GM19035 (cell line): ENCODE measurements around the gene LYL1.
"Not testable (repeated sequence)": the region's sequence is repeated elsewhere in the genome, so short reads cannot be mapped to it uniquely, and the experiment has no call there.

ENCODE experiments used
- ATAC-seq: cut with Tn5 transposase; IDR thresholded peaks from one replicate; pipeline ENCODE4 v1.9.1; 2021; ENCODE audit not compliant: unreplicated experiment

Gene LYL1

DNA sequence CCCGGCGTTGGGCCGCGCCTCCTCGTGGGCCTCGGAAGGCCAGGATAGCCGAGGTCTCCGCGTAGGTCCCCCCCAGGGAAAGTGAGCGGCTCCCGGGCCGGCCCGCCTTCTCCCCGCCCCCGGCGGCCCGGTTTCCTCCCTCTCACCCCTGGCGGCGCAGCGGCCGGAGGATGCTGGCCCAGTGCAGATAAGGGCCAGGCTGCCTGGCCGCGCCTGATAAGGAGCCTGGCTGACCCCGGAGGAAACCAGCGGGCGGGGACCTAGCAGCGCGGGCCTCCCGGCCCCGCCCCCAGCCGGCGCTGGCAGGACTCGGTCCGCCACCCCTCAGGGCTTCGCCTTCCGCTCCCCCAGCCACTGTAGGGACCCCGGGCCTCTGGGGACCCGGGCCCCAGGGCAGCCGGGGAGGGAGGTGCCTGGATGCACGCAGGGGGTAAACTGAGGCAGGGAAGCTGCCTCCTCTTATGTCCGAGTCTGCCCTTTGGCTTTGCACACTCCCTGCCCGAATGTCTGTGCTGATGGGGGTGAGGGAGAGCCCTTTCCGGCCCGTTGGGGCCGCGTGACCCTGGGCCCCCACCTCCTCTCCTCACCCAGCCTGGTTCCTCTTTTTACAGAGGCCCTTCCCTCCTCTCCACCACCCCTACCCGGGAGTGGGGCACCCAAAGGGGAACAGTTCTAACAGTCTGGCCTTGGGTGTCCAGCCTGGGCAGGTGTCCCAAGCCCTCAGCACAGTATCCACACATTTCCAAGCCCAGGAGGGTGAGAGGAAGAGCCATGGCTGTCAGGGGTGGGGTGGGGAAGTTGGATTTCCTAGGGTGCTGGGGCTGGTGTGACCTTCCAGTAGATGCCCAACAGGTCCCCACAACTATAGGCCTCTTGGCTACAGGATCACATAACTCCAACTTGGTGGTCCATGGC lies at the start of gene LYL1:
Gene LYL1, minus strand, starts transcription at position 193 of the 915 bp plus-strand sequence. CDS start 1,687 bp downstream, outside the sequence.
- ATAC-seq, result peak; percentile 38

DNA sequence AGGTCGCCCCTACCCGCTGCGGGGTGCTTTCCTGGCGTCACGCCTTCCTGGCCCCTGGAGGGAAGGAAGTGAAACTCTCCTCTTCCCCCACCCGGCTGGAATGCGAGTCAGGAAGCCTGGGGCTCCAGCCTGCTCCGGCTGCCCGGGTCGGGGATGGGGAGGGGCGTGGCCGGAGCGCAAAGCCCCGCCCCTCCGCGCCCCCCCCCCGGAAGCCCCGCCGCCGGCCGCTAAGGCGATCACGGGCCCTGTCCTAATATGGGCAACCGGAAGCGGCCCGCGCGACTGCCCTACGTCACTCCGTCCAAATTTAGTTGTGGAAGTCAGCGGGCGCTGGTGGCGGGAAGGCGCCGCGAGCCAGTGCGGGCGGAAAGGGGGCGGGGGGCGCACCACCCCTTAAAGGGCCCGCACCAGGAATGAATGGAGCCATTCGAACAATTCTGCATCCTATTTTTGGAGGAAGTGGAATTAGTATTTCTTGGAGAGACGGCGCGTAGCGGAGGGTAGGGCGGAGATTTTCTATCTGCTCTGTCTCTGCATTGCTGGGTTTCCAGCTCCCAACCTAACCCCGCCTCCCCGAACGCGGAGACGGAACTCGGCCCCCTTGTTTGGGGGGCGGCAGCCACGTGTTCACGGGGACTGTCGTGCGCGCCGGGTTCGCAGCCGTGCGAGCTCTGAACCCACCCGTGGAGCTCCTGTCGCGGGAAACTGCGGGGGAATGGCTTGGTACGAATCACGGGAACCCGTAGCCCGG lies 49.1 kb upstream of the LYL1 start:
- ATAC-seq, result peak; percentile 43

DNA sequence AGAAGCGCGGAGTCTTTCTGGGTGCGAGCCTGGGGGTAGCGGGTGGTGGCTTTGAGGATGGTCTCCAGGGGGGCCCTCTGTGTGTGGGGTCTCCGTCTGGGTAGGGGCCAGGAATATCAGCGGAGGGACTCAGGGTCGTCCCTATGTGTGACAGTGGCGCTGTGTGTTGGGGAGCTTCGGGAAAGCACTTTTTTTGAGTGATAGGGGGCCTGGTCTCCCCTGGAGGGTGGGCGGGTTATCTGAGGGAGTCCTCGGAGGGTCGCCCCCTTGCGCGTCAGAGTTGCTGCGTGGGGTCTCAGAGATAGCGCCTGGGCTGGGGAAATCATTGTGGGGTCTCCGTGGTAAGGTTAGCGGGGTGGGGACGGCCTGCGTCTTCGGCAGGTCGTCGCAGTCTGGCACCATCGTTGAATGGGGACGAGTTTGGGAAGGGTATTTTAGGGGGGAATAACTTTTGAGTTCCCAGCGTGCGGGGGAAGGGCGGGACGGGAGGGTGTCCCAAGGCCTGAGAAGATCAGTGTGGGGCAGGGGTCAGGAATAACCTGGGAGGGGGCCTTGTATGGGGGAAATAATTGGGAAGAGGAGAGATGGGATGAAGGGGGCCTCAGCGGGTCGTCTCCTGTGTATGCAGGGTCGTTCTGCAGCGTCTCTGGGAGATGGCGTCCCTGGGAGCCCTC lies 48.4 kb upstream of the LYL1 start:
- peak; percentile 1 for ATAC-seq

DNA sequence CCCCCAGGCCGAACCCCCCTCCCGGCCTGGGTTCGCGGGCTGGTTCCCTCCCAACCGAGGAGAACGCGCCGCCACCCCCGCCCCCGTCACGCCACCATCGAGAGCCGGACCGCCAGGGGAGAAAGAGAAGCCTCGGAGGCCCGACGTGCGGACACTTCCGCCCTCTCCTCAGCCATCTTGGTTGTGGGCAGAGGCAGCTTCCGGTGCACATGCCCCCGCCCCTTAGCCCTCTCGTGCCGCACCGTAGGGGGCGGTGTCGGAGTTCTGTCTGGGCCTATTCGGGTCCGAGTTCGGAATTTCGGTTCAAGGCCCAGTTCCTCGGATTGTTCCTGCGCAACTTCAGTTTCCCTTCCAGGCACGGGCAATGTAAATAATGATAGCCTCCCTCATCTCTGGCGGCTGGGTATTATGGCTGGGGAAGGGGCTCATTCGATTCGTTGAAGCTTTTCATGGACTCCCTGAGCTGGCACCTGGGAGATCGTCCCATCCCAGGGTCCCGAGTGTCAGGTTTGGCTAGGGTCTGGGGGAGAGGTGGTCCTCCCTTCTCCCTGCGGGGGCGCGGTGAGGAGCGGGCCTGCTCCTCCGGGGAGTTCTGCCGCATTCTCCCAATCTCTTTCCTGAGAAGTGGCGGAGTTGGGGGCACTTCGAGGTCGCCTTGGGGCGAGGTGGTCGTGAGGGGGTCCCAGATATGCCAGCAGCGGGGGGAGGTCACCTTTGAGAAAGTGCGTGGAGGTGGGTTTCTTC lies 47.7 kb upstream of the LYL1 start, which contains the start of the genes IER2 and STX10:
Gene IER2, plus strand, starts transcription at position 225 of the 744 bp plus-strand sequence. CDS start 2,776 bp downstream, outside the sequence.
Gene STX10, minus strand, starts transcription at position 189 of the 744 bp plus-strand sequence. CDS start 202 bp downstream, outside the sequence.
- ATAC-seq, result peak; percentile 38

DNA sequence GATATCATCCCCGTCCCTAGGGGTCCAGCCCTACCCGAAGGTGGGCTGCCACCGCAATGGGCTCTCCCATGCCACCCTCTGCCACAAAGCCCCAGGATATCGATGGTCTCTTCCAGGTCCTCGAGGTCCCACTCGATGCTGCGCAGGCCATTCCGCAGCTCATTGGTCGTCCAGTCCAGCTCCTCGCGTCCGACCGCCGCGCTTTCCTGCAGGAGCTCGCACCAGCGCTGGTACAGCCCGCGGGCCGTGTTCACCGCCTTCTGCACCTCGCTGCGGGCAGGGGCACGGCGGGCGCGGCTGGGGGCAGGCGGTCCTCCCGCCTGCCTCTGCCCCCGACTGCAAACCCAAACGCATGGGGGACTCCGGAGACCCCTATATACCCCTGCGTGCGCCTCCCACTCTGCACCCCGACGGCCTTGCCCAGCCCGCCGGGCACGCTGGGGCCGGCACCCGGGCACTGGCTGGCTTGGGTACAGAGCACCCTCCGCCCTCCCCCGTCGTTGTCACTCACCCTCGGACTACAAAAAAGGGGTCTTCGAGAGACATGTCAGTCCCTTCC lies 47.0 kb upstream of the LYL1 start:
- peak; percentile 1 for ATAC-seq

DNA sequence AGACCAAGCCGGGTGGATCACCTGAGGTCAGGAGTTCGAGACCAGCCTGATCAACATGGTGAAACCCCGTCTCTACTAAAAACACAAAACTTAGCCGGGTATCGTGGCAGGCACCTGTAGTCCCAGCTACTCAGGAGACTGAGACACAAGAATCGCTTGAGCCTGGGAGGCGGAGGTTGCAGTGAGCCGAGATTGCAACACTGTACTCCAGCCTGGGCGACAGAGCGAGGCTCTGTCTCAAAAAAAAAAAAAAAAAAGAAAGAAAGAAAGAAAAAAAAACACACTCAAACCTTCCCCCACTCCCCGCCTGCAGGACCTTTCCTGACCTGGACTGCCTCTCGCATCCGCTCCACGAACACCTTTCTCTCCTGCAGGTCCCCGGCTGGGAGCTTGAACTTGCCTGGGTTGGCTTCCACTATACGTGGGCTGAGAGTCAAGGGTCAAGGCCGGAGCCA lies 46.5 kb upstream of the LYL1 start:
- ATAC-seq, result not testable (repeated sequence)

DNA sequence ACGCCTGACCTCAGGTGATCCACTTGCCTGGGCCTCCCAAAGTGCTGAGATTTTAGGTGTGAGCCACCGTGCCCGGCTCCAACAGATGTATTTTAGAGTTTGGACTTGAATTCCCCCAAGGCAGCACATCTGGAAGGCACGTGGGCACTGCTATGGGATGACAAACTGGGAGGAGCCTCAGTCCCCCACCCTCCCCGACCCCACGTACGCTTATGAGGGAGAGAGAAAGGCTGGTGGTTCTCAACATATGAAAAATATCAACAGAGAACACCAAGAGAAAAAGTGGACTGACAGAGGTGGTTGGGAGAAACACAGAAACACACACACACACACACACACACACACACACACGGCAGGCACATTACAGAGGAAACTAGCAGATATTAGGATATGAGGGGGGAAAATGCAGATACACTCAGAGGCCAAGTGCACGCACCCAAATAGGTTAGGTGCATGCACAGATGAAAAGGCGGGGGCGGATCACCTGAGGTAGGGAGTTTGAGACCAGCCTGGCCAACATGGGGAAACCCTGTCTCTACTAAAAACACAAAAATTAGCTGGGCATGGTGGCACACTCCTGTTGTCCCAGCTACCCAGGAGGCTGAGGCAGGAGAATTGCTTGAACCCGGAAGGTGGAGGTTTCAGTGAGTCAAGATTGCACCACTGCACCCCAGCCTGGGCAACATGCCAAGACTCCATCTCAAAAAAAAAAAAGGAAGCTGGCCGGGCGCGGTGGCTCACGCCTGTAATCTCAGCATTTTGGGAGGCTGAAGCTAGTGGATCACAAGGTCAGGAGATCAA lies 44.3 kb upstream of the LYL1 start:
- ATAC-seq, result no peak

DNA sequence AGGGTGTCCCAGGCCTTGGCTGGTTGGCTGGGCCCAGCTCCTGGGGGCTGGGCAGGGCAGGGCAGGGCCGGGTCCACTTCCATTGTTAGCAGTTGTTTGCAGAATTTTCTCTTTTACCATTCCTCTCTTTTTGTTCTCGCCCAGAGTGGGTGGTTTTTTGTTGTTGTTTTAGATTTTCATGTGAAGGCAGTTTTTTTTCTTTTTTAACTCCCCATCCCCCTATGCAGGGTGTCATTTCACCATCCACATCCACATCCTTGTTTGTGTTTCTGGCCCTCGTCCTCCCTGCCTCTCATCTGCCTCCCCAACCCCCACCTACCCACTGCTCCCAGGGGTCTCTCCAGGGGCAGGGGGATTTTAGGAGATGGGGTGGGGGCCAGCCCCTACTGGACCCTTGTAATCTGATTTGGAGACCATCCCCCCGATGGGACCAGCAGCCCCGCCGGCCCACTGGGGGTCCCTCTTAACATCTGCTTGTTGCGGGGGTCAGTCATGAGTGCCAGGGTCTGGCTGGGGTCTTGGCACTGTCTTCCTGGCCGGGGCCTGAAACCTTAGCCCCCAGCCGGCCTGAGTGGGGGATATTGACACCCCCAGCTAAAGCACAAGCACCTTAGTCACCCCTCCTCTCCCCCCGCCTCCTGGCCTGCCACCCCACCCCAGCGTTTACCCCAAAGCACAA lies 37.1 kb upstream of the LYL1 start:
- ATAC-seq, result no peak

DNA sequence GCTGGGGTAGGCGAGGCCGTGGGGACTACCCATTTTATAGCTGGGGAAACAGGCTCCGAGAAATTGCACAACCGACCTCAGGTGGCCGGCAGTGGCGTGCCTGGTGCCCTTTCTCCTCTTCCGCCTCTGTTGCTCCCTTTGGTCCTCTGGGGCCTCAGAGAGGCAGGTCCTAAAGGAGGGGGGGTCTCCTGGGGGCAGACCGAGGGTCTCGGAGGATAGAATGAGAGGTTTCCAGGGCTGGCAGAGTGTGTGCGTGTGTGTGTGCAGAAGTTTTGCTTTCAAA lies 36.2 kb upstream of the LYL1 start:
- no peak for ATAC-seq

DNA sequence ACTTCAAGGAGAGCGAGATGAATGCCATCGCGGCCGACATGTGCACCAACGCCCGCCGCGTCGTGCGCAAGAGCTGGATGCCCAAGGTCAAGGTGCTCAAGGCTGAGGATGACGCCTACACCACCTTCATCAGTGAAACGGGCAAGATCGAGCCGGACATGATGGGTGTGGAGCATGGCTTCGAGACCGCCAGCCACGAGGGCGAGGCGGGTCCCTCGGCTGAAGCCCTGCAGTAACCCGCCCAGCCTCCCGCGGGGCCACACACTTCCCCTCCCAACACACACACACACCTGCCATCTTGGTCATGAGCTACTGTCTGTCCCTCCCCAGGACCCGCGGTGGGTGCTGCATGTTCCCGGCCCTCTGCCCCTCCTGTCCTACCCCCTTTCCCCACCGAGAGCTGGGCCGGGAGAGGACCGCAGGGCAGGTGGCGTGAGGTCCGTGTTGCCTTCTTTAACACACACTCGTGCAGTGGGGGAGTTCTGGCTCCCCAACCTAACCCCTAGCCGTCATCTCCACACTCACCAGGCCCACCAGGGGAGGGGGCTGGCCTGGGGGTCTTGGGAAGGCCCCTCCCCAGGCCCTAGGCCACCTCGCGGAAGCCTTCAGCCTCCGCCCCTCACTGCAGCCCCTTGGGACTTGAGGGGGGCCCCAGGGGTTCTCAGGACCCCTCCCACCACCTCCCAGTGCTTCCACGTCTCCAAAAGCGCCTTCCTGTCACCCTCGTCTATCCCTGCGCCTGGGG lies 35.7 kb upstream of the LYL1 start:
- no peak for ATAC-seq

DNA sequence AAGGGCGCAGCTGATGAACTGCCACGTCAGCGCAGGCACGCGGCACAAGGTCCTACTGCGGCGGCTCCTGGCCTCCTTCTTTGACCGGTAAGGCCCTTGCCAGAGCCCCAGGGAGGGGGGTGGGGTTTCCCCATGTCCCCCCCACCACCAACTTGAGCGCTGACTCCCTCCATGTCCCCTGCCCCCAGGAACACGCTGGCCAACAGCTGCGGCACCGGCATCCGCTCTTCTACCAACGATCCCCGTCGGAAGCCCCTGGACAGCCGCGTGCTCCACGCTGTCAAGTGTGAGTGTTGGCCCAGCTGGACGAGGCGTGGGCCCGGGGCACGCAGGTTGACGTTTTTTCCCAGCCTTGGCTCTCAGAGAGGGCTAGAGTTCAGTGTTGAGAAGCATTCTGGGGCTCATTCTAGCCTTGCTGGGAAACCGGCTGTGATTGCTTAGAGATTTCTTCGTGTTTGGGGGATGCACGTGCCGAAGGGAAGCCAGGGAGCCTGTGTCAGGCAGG lies 34.7 kb upstream of the LYL1 start:
- no peak for ATAC-seq

DNA sequence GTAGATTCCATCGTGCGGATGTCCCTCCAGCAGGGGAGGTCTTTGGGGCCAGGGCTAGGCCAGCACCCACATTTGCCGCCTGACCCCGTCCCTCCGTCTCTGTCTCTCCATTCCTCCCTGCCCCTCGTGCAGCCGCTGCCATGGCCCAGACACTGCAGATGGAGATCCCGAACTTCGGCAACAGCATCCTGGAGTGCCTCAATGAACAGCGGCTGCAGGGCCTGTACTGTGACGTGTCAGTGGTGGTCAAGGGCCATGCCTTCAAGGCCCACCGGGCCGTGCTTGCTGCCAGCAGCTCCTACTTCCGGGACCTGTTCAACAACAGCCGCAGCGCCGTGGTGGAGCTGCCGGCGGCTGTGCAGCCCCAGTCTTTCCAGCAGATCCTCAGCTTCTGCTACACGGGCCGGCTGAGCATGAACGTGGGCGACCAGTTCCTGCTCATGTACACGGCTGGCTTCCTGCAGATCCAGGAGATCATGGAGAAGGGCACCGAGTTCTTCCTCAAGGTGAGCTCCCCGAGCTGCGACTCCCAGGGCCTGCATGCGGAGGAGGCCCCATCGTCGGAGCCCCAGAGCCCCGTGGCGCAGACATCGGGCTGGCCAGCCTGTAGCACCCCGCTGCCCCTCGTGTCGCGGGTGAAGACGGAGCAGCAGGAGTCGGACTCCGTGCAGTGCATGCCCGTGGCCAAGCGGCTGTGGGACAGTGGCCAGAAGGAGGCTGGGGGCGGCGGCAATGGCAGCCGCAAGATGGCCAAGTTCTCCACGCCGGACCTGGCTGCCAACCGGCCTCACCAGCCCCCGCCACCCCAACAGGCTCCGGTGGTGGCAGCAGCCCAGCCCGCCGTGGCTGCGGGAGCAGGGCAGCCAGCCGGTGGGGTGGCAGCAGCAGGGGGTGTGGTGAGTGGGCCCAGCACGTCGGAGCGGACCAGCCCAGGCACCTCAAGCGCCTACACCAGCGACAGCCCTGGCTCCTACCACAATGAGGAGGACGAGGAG lies 32.7 kb upstream of the LYL1 start:
- ATAC-seq, result no peak

DNA sequence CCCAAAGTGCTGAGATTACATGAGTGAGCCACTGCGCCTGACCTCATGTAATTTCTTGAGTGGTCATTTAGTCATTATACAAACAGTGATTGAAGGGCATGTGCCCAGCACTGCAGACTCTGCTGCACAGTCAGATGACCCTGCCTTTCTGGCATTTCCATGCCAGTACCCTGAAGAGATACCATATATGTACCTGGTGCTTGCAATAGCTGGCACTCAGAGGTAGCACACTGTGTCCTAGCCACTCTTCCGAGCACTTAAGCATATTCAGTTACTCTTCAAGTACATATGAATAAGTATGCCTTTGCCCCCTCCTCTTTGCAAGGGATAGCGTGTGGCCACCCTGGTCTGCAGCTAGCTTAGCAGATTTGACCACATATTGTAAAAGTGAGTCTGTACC lies 32.0 kb upstream of the LYL1 start:
- no peak for ATAC-seq

DNA sequence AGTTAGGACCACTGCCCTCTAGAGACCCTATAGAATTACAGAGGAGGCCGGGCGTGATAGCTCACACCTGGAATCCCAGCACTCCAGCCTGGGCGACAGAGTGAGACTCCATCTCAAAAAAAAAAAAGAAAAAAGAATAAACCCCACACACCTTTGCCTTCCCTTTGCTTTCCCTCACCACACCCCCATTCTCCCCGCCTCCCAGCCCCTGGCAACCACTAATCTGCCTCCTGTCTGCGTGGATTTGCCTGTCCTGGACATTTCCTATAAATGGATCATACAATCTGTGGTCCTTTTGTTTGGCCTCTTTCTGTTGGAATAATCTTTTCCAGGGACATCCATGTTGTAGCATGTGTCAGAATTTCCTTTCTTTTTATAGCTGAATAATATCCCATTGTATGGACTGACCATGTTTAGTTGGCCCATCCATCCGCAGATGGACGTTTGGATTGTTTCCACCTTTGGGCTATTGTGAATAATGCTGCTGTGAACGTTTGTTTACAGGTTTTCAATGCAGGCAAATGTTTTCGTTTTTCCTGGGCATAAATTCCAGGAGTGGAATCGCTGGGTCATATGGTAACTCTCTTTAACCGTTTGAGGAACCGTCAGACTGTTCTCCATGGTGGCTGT lies 30.7 kb upstream of the LYL1 start:
- no peak for ATAC-seq

DNA sequence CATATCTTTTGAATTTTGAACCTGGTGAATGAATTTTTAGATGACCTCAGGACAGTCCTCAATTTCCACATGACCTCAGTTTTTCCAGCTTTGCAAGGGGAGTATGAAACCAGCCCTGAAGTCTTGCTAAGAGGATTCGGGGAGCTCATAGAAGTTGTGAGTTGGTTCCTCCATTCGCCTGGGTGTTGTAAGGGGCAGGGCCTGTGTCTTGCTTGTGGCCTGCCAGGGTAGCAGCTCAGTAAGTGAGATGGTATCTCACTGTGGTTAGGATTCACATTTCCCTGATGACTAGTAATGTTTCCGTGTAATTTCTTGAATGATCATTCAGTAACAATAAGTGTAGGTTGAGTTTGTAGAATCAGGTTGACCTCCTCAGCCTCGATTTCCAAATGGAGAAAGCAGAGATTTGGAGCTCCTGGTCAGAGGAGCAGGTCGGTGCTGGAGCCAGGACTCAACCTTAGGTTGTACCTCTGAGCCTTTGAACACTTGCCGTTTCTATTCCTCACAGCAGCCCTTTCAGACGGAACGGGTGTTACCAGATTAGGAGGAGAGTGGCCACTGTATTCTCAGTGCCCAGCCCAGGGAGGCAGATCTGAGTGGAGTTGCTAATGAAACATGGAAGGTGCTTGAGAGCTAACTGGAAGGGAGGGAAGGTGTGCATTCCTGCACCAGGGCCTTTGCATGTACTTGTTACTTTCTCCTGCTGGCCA lies 30.0 kb upstream of the LYL1 start:
- ATAC-seq, result no peak
